Esophagus squamous epithelium (tissue), 4 donors: ENCODE measurements around the gene PRKCE.

Experiments used
- CTCF ChIP-seq, 6 experiments: fragments of 450-650 bp in 4 of 6; fragments of 200-600 bp in 2 of 6; sonication (generic) in 2 of 6; IDR thresholded peaks; one replicate each; pipeline ENCODE4 v1.5.1; 2016 to 2019; ENCODE audit warnings: antibody characterized with exemption in 6 of 6, mild to moderate bottlenecking in 4 of 6, moderate library complexity in 4 of 6
- POLR2A ChIP-seq, 4 donors: fragments of 450-650 bp; IDR thresholded peaks; one replicate each; pipeline ENCODE4 v1.6.1; 2017; ENCODE audit warnings: antibody characterized with exemption in 4 of 4, mild to moderate bottlenecking in 4 of 4, moderate library complexity in 3 of 4

- TF ChIP-seq POLR2A (IDR thresholded peaks at IDR 0.05) (no peak), CTCF (IDR thresholded peaks at IDR 0.05) (no peak)
Measured at GRCh38 chr2:46126571-46126970, 475.1 kb downstream of the PRKCE start.
